ENCODE results near the gene LRRC32. TPM values are rescaled to one million over a fixed set of nuclear protein-coding genes. Genes with fewer than 3 reads are reported as not detected.

Gene LRRC32
- total and polyA plus RNA-seq, 9 of the 15 experiments (the other 6 are each of a cell fraction or from before 2014, with no cell fraction given), result 0.10 to 0.50 (median 0.19) TPM; not detected in 5

DNA sequence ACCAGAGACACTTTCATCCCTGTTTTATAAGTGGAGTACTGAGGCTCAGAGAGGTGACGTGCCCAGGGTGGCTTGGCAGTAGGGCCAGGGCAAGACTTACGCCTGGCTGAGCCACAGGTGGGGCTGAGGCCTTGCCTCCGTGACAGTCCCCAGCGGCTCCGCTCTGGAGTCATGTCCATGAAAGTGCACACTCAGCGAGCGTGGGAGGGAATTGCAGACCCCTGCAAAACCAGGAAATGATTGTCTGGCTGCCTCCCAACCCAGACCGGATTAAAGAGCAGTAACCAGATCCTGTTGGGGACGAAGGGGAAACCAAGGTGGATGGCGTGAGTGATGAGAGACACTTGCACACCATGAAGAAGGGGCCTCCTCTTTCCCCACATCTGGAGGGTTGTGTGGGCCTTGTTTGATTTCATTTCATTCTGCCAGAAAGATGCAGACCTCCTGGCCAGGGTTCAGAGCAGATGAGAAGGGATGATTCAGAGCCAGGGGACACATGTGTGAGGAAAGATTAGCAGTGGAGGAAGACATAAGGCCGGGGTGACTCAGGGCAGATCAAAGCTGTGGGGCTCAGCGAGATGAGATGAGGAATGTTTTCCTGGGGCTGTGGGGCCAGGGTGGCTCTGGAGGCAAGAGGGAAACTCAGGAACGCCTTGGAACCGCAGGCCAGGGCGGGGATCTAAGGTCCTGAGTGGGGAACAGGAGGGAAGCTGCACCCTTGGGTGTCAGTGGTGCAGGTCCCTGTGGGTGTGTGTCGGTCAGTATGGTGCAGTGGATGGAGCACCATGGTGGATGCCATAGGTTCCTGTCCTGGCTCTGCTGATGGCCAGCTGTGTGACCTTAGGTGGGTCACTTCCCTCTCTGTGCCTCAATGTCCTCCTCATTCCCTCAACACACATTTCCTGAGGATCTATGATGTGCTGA, 29.9 kb upstream of the LRRC32 start (continued):
- TF ChIP-seq LCOR (CRISPR knock-in tag; IDR thresholded peaks at IDR 0.05) (peak; percentile 91), ID3 (CRISPR knock-in tag; IDR thresholded peaks at IDR 0.05) (no peak), ID3 (tag; IDR thresholded peaks at IDR 0.05) (0 out of 2 replicates have a peak, but pooled peaks have one; percentile 35), GABPB2 (CRISPR knock-in tag; conservative IDR thresholded peaks at IDR 0.05) (no peak), ZKSCAN8 (CRISPR knock-in tag; IDR thresholded peaks at IDR 0.05) (peak; percentile 73; the same call in 1 of the 2 replicates), POLR2AphosphoS5 (IDR thresholded peaks at IDR 0.05; ENCODE audit: control insufficient read depth, insufficient read depth, low read depth, low read length) (peak; percentile 98), ELK3 (CRISPR knock-in tag; IDR thresholded peaks at IDR 0.05) (no peak), SRSF1 (IDR thresholded peaks at IDR 0.05; ENCODE audit: low read depth, low read length) (no peak), STAT5A (IDR thresholded peaks at IDR 0.05; ENCODE audit: borderline replicate concordance, low read length) (peak; percentile 95), IRF1 (CRISPR knock-in tag; IDR thresholded peaks at IDR 0.05; ENCODE audit: borderline replicate concordance) (no peak), KLF16 (IDR thresholded peaks at IDR 0.05) (peak; percentile 98), SMARCC2 (IDR thresholded peaks at IDR 0.05; ENCODE audit: low read depth) (peak; percentile 99), ZNF232 (CRISPR knock-in tag; IDR thresholded peaks at IDR 0.05) (no peak), SNRNP70 (optimal IDR thresholded peaks at IDR 0.05; ENCODE audit: low read depth, low read length) (no peak), ZKSCAN1 (IDR thresholded peaks at IDR 0.05; ENCODE audit: low read depth, low read length) (0 out of 2 replicates have a peak, but pooled peaks have one; percentile 22), ZBED1 (IDR thresholded peaks at IDR 0.05) (peak; percentile 67; the same call in 1 of the 2 replicates), SOX6 (IDR thresholded peaks at IDR 0.05) (peak; percentile 92), ZNF696 (CRISPR knock-in tag; conservative IDR thresholded peaks at IDR 0.05) (no peak), TRIM28 (IDR thresholded peaks at IDR 0.05) (no peak), TAF15 (IDR thresholded peaks at IDR 0.05; ENCODE audit: low read depth, low read length) (no peak), SMAD4 (CRISPR knock-in tag; conservative IDR thresholded peaks at IDR 0.05) (peak; percentile 92), MEF2A (IDR thresholded peaks at IDR 0.05; ENCODE audit: control insufficient read depth, low read depth, low read length) (no peak), MIER1 (IDR thresholded peaks at IDR 0.05; ENCODE audit: low read depth) (no peak)
- TF ChIP-seq, protein P1, sequence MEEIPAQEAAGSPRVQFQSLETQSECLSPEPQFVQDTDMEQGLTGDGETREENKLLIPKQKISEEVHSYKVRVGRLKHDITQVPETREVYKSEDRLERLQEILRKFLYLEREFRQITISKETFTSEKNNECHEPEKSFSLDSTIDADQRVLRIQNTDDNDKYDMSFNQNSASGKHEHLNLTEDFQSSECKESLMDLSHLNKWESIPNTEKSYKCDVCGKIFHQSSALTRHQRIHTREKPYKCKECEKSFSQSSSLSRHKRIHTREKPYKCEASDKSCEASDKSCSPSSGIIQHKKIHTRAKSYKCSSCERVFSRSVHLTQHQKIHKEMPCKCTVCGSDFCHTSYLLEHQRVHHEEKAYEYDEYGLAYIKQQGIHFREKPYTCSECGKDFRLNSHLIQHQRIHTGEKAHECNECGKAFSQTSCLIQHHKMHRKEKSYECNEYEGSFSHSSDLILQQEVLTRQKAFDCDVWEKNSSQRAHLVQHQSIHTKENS (CRISPR knock-in tag; IDR thresholded peaks at IDR 0.05), result no peak
- TF ChIP-seq, protein P2, sequence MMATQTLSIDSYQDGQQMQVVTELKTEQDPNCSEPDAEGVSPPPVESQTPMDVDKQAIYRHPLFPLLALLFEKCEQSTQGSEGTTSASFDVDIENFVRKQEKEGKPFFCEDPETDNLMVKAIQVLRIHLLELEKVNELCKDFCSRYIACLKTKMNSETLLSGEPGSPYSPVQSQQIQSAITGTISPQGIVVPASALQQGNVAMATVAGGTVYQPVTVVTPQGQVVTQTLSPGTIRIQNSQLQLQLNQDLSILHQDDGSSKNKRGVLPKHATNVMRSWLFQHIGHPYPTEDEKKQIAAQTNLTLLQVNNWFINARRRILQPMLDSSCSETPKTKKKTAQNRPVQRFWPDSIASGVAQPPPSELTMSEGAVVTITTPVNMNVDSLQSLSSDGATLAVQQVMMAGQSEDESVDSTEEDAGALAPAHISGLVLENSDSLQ (IDR thresholded peaks at IDR 0.05), result peak; percentile 52
